IMR-90 (cell line): ENCODE data around the gene COPA. TPM values are rescaled to one million over a fixed set of nuclear protein-coding genes. Genes with fewer than 3 reads are reported as not detected.

ENCODE experiments used
- ATAC-seq: fragments of 200-7000 bp; cut with Tn5 transposase; 2 replicates; pipeline ENCODE4 v1.9.1; 2020; ENCODE audit warnings: low read depth, mild to moderate bottlenecking, moderate library complexity
- BruUV-seq: library from RNA; stranded (reverse); fragments of 400-500 nt; replicated peaks from 2 replicates; lab custom pipeline; 2021; lab: Mats Ljungman, UMichigan
- CTCF ChIA-PET: fragments of 300-600 bp; formaldehyde crosslinking; extraction: SDS; loops from one replicate; lab custom pipeline; 2021; ENCODE audit warnings: antibody characterized with exemption; lab: Yijun Ruan, JAX
- POLR2A ChIA-PET: fragments of 300-600 bp; sonication (Branson Sonifier 250); formaldehyde crosslinking; loops from one replicate; lab custom pipeline; 2022; ENCODE audit warnings: antibody characterized with exemption; ENCODE audit not compliant: unreplicated experiment; lab: Charles Lee
- DNase-seq: peaks from one replicate; pipeline ENCODE4 v3.0.0; 2013
- H2AFZ ChIP-seq: replicated peaks from 2 replicates; pipeline ENCODE3; 2013; ENCODE audit warnings: low read length, mild to moderate bottlenecking; ENCODE audit not compliant: poor library complexity
- H2AK5ac ChIP-seq: 2 replicates; pipeline ENCODE4 v1.6.1; 2013; ENCODE audit warnings: low read depth, low read length, inconsistent platforms
- H2AK9ac ChIP-seq: replicated peaks from 2 replicates; pipeline ENCODE3; 2013; ENCODE audit warnings: mild to moderate bottlenecking, low read depth, low read length, moderate library complexity; ENCODE audit not compliant: poor library complexity
- H2BK120ac ChIP-seq: 2 replicates; pipeline ENCODE4 v1.6.1; 2013; ENCODE audit warnings: low read depth, low read length, inconsistent platforms
- H2BK15ac ChIP-seq: 3 replicates; pipeline ENCODE4 v1.6.1; 2013; ENCODE audit warnings: low read depth, low read length, inconsistent platforms
- H2BK20ac ChIP-seq: 2 replicates; pipeline ENCODE4 v1.6.1; 2013; ENCODE audit warnings: low read depth, mild to moderate bottlenecking, inconsistent platforms, low read length, moderate library complexity
- H2BK5ac ChIP-seq: 2 replicates; pipeline ENCODE4 v1.6.1; 2013; ENCODE audit warnings: mild to moderate bottlenecking, low read depth, low read length, inconsistent platforms; ENCODE audit not compliant: poor library complexity, severe bottlenecking
- H3K14ac ChIP-seq: replicated peaks from 2 replicates; pipeline ENCODE4 v1.6.1; 2013; ENCODE audit warnings: low read depth, low read length, inconsistent platforms
- H3K18ac ChIP-seq: 2 replicates; pipeline ENCODE4 v1.6.1; 2013; ENCODE audit warnings: low read depth, low read length, control low read depth
- H3K23ac ChIP-seq: 2 replicates; pipeline ENCODE4 v1.6.1; 2013; ENCODE audit warnings: low read depth, low read length, inconsistent platforms
- H3K27ac ChIP-seq: 2 replicates; pipeline ENCODE4 v1.5.1; 2013; ENCODE audit warnings: mild to moderate bottlenecking, control low read depth, low read length; ENCODE audit not compliant: insufficient read depth
- H3K27me3 ChIP-seq: 2 replicates; pipeline ENCODE4 v1.6.1; 2013; ENCODE audit warnings: low read length; ENCODE audit not compliant: control insufficient read depth, insufficient read depth
- H3K36me3 ChIP-seq: 2 replicates; pipeline ENCODE4 v1.6.1; 2013; ENCODE audit warnings: low read length, mixed read lengths; ENCODE audit not compliant: control insufficient read depth, insufficient read depth
- H3K4ac ChIP-seq: 2 replicates; pipeline ENCODE4 v1.6.1; 2013; ENCODE audit warnings: low read depth, low read length, inconsistent platforms
- H3K4me1 ChIP-seq: 2 replicates; pipeline ENCODE4 v1.6.1; 2013; ENCODE audit warnings: low read length, mixed read lengths; ENCODE audit not compliant: control insufficient read depth, insufficient read depth
- H3K4me2 ChIP-seq: 2 replicates; pipeline ENCODE4 v1.6.1; 2013; ENCODE audit warnings: low read depth, mild to moderate bottlenecking, control low read depth, low read length, moderate library complexity
- H3K4me3 ChIP-seq: 2 replicates; pipeline ENCODE4 v1.5.1; 2013; ENCODE audit warnings: low read depth, mild to moderate bottlenecking, control low read depth, low read length, moderate library complexity; ENCODE audit not compliant: insufficient read depth
- H3K56ac ChIP-seq: 2 replicates; pipeline ENCODE4 v1.6.1; 2013; ENCODE audit warnings: low read length, inconsistent platforms; ENCODE audit not compliant: insufficient read depth; ENCODE audit errors: extremely low read depth
- H3K79me1 ChIP-seq, 2 experiments: 2 replicates each; pipeline ENCODE4 v1.6.1; 2013; ENCODE audit warnings: low read length in 2 of 2, inconsistent platforms in 1 of 2, low read depth in 1 of 2
- H3K9ac ChIP-seq: 2 replicates; pipeline ENCODE4 v1.6.1; 2013; ENCODE audit warnings: low read depth, low read length, control low read depth
- H3K9me1 ChIP-seq: 2 replicates; pipeline ENCODE4 v1.6.1; 2013; ENCODE audit warnings: low read length, inconsistent platforms; ENCODE audit not compliant: insufficient read depth
- H3K9me3 ChIP-seq: 2 replicates; pipeline ENCODE4 v1.6.1; 2013; ENCODE audit warnings: low read length; ENCODE audit not compliant: control insufficient read depth, insufficient read depth
- H4K20me1 ChIP-seq: 2 replicates; pipeline ENCODE4 v1.6.1; 2013; ENCODE audit warnings: low read length, inconsistent platforms; ENCODE audit not compliant: insufficient read depth
- H4K5ac ChIP-seq: 2 replicates; pipeline ENCODE4 v1.6.1; 2013; ENCODE audit warnings: mild to moderate bottlenecking, low read depth, low read length, control low read depth
- H4K8ac ChIP-seq, 2 experiments: 2 replicates each; pipeline ENCODE4 v1.6.1; 2013; ENCODE audit warnings: low read depth in 2 of 2, low read length in 2 of 2, control low read depth in 1 of 2, inconsistent platforms in 1 of 2
- H4K91ac ChIP-seq: 2 replicates; pipeline ENCODE4 v1.6.1; 2013; ENCODE audit warnings: low read depth, low read length, inconsistent platforms; ENCODE audit not compliant: insufficient read depth
- BHLHE40 ChIP-seq: fragments of 150-350 bp; IDR thresholded peaks from 2 replicates; pipeline ENCODE4 v1.6.1; 2016; ENCODE audit warnings: mild to moderate bottlenecking, low read depth, low read length
- CEBPB ChIP-seq: IDR thresholded peaks from 2 replicates; pipeline ENCODE4 v1.6.1; 2012; ENCODE audit warnings: low read depth, low read length, improper control_type of control experiment
- MAZ ChIP-seq: IDR thresholded peaks from 2 replicates; pipeline ENCODE4 v1.6.1; 2012; ENCODE audit warnings: low read depth, mild to moderate bottlenecking, low read length, improper control_type of control experiment, moderate library complexity, borderline replicate concordance
- WGBS, 2 experiments: methylation state at CpG; one replicate each; pipeline versions ENCODE4 v1.1.5 to v1.1.7; 2013; ENCODE audit warnings: missing lambda C conversion rate in 2 of 2; ENCODE audit not compliant: insufficient read length in 1 of 2; ENCODE audit errors: extremely low coverage in 2 of 2; 5-methylcytosine and 5-hydroxymethylcytosine counted together
- dilution Hi-C: fragments of 300-500 bp; cut with HindIII; formaldehyde crosslinking; loops from one replicate; pipeline ENCODE4 v1.14.3; 2018; ENCODE audit warnings: low sequenced_read_pairs; ENCODE audit not compliant: unreplicated experiment
- in situ Hi-C: fragments of 300-500 bp; cut with MboI; formaldehyde crosslinking; loops from 3 replicates; pipeline ENCODE4 v1.14.3; 2019; ENCODE audit warnings: low sequenced_read_pairs, inconsistent platforms, mixed read lengths
- intact Hi-C: fragments of 100-400 bp; cut with micrococcal nuclease; formaldehyde crosslinking; loops from 2 replicates; pipeline ENCODE4 v1.10.0; 2022
- polyA plus RNA-seq, 3 experiments: library from polyadenylated mRNA; depleted of rRNA; stranded (reverse); fragments of >200 nt; gene quantifications; 2 replicates each; pipeline ENCODE4 v1.2.3, GENCODE V29; 2012; ENCODE audit warnings: low replicate concordance in 1 of 3
- total RNA-seq: library from RNA; depleted of rRNA; stranded (reverse); fragments of >200 nt; gene quantifications from 2 replicates; pipeline ENCODE4 v1.2.3, GENCODE V29; 2012
- TF ChIP-seq, protein P1 (sequence below): fragments of 150-350 bp; IDR thresholded peaks from 2 replicates; pipeline ENCODE4 v1.6.1; 2016; ENCODE audit warnings: low read depth, mild to moderate bottlenecking, low read length, moderate library complexity, borderline replicate concordance

COPA gene
- total and polyA plus RNA-seq, 2 of the 4 experiments (the other 2 are of a cell fraction), result 204 to 436 TPM

DNA sequence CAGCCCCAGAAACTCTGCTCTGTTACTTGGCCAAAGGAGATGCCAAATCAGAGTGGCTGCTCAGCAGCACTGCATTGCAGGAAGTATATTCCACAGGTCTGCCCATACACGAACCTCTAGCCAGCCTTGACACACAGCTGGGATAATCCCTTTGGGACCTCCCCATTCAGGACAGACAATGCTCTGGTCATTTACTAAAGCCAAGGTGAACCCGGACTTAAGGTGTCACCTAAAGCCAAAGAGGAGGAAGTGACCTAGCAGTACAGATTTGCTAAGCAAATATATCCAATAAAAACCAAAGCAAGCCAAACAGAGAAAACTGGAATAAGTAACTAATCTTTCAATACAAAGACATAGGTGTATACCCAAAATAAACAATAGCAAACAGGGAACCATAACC lies 27.7 kb downstream of the COPA start:
- Histone ChIP-seq H4K20me1 (peaks cover 31% of the 10 kb centered on the region), H3K9me3 (no peaks in the 10 kb centered on the region), H3K14ac (no peak overlapping the region), H2AK5ac (no peak overlapping the region), H2BK20ac (no peak overlapping the region), H3K23ac (0 out of 2 replicates have a peak overlapping the region, but pooled peaks have one; percentile 12), H3K9me1 (peaks cover 4% of the 10 kb centered on the region; the same call in 1 of the 2 replicates), H4K8ac (no peak overlapping the region), H3K4me3 (no peak overlapping the region), H3K4me1 (peaks cover 5% of the 10 kb centered on the region; the same call in 1 of the 2 replicates), H3K18ac (no peak overlapping the region), H3K4me2 (no peak overlapping the region), H2BK120ac (no peak overlapping the region), H3K27ac (peak overlapping the region; percentile 7; the same call in 1 of the 2 replicates), H2AFZ (no peak overlapping the region), H3K79me1 (peaks cover 17 to 24% of the 10 kb centered on the region in 2 experiments), H4K91ac (no peak overlapping the region), H3K36me3 (peaks cover 51% of the 10 kb centered on the region), H4K5ac (no peak overlapping the region), H3K9ac (no peak overlapping the region), H2BK15ac (no peak overlapping the region), H2AK9ac (no peak overlapping the region), H3K4ac (no peak overlapping the region), H2BK5ac (no peak overlapping the region), H3K56ac (no peak overlapping the region), H3K27me3 (no peaks in the 10 kb centered on the region)
- no peak for DNase-seq
- intact Hi-C loops, result loop anchor here (5.0 kb wide), 1 partner anchor 78 kb away; no protein-coding TSS in a partner anchor
- BruUV-seq, result no TSS peak
- ChIA-PET POLR2A (no interaction called here), CTCF (no interaction called here)
- TF ChIP-seq, protein P1, sequence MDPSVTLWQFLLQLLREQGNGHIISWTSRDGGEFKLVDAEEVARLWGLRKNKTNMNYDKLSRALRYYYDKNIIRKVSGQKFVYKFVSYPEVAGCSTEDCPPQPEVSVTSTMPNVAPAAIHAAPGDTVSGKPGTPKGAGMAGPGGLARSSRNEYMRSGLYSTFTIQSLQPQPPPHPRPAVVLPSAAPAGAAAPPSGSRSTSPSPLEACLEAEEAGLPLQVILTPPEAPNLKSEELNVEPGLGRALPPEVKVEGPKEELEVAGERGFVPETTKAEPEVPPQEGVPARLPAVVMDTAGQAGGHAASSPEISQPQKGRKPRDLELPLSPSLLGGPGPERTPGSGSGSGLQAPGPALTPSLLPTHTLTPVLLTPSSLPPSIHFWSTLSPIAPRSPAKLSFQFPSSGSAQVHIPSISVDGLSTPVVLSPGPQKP, result no peak
- TF ChIP-seq CEBPB, result no peak
- no peak for TF ChIP-seq BHLHE40
- no peak for TF ChIP-seq MAZ
- 83% methylated on average over 1 of the region's 2 CpGs; no CpG with 5 or more reads in 1 of the 2 experiments for WGBS, 2 experiments
- peak; percentile 24; the same call in 1 of the 2 replicates for ATAC-seq
- dilution Hi-C loops, result no loop called here
- in situ Hi-C loops, result no loop called here
